Measurements from ENCODE around the gene NAV1.

The NAV1 gene

GRCh38 chr1:201560328-201561194 lies 21.6 kb downstream of the NAV1 start:
- Histone ChIP-seq H3K4me1 (ENCODE audit: control insufficient read depth, insufficient read depth, low read length) (peaks cover 20% of the 10 kb centered on the region), H3K9ac (ENCODE audit: low read length in 2 of 2) (no peak overlapping the region), H3K36me3 (ENCODE audit: control insufficient read depth in 2 of 2, insufficient read depth in 2 of 2, low read length in 2 of 2) (no peaks in the 10 kb centered on the region), H3K4me3 (ENCODE audit: low read length in 2 of 2) (no peak overlapping the region), H3K9me3 (ENCODE audit: control insufficient read depth in 2 of 2, low read length in 2 of 2) (no peaks in the 10 kb centered on the region), H3K27ac (ENCODE audit: low read length) (no peak overlapping the region), H3K27me3 (ENCODE audit: control insufficient read depth in 1 of 2, insufficient read depth in 2 of 2, low read length in 2 of 2) (no peaks in the 10 kb centered on the region)

GRCh38 chr1:201561195-201561564 lies 22.3 kb downstream of the NAV1 start:
- Histone ChIP-seq H3K4me3 (ENCODE audit: low read length in 2 of 2) (no peak overlapping the region), H3K27me3 (ENCODE audit: control insufficient read depth in 1 of 2, insufficient read depth in 2 of 2, low read length in 2 of 2) (no peaks in the 10 kb centered on the region), H3K9ac (ENCODE audit: low read length in 2 of 2) (no peak overlapping the region), H3K36me3 (ENCODE audit: control insufficient read depth in 2 of 2, insufficient read depth in 2 of 2, low read length in 2 of 2) (no peaks in the 10 kb centered on the region), H3K9me3 (ENCODE audit: control insufficient read depth in 2 of 2, low read length in 2 of 2) (no peaks in the 10 kb centered on the region), H3K27ac (ENCODE audit: low read length) (no peak overlapping the region), H3K4me1 (ENCODE audit: control insufficient read depth, insufficient read depth, low read length) (peaks cover 20% of the 10 kb centered on the region)

GRCh38 chr1:201561601-201562000 lies 22.7 kb downstream of the NAV1 start:
- Histone ChIP-seq H3K4me3 (ENCODE audit: low read length in 2 of 2) (no peak overlapping the region), H3K36me3 (ENCODE audit: control insufficient read depth in 2 of 2, insufficient read depth in 2 of 2, low read length in 2 of 2) (no peaks in the 10 kb centered on the region), H3K9me3 (ENCODE audit: control insufficient read depth in 2 of 2, low read length in 2 of 2) (no peaks in the 10 kb centered on the region), H3K9ac (ENCODE audit: low read length in 2 of 2) (no peak overlapping the region), H3K27me3 (ENCODE audit: control insufficient read depth in 1 of 2, insufficient read depth in 2 of 2, low read length in 2 of 2) (no peaks in the 10 kb centered on the region), H3K4me1 (ENCODE audit: control insufficient read depth, insufficient read depth, low read length) (peaks cover 20% of the 10 kb centered on the region), H3K27ac (ENCODE audit: low read length) (no peak overlapping the region)

GRCh38 chr1:201562257-201562656 lies 23.3 kb downstream of the NAV1 start:
- H3K9me3 ChIP-seq (ENCODE audit: control insufficient read depth in 2 of 2, low read length in 2 of 2): no peaks in the 10 kb centered on the region
- no peak overlapping the region for H3K27ac ChIP-seq (ENCODE audit: low read length)
- no peak overlapping the region for H3K4me3 ChIP-seq (ENCODE audit: low read length in 2 of 2)
- H3K36me3 ChIP-seq (ENCODE audit: control insufficient read depth in 2 of 2, insufficient read depth in 2 of 2, low read length in 2 of 2): no peaks in the 10 kb centered on the region
- peaks cover 20% of the 10 kb centered on the region for H3K4me1 ChIP-seq (ENCODE audit: control insufficient read depth, insufficient read depth, low read length)
- peak overlapping the region in 1 of 2 donors; percentile 6 for H3K9ac ChIP-seq (ENCODE audit: low read length in 2 of 2)
- no peaks in the 10 kb centered on the region for H3K27me3 ChIP-seq (ENCODE audit: control insufficient read depth in 1 of 2, insufficient read depth in 2 of 2, low read length in 2 of 2)

DNA sequence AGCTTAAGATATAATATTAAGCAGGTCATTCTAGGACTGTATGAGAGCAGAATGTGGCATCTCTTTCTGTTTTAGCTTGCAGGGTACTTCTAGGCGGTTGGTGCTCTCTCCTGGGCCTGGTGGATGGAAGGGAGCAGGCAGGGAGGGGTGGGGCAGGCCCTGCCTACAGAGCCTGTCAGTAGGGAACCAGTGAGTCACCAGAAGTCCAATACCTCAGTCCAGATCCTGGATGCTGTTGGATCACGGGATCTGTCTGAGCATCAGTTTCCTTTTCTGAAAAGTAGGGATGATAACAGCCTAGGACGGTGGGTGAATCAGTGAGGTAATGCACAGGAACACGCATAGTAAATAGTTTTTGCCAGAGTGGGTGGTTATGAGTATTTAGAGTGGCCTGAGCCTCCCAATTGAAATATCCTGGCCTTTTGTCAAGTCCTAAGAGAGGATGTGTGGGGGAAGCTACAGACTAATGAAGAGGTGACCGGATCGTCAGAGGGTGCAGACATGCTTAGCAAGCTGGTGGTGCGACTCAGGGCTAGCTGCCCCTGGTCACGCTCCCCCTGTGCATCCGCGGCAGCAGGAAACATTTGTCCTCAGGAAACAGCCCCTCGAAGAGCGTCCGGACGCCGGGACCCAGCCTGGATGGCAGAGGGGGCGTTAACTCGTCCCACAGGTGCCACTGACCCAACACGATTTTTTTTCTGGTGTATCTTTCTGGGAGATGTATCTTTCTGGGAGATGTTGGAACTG lies 23.9 kb downstream of the NAV1 start:
- Histone ChIP-seq H3K36me3 (ENCODE audit: control insufficient read depth in 2 of 2, insufficient read depth in 2 of 2, low read length in 2 of 2) (no peaks in the 10 kb centered on the region), H3K9ac (ENCODE audit: low read length in 2 of 2) (peak overlapping the region in 1 of 2 donors; percentile 6), H3K4me3 (ENCODE audit: low read length in 2 of 2) (no peak overlapping the region), H3K27me3 (ENCODE audit: control insufficient read depth in 1 of 2, insufficient read depth in 2 of 2, low read length in 2 of 2) (no peaks in the 10 kb centered on the region), H3K27ac (ENCODE audit: low read length) (no peak overlapping the region), H3K4me1 (ENCODE audit: control insufficient read depth, insufficient read depth, low read length) (peaks cover 20% of the 10 kb centered on the region), H3K9me3 (ENCODE audit: control insufficient read depth in 2 of 2, low read length in 2 of 2) (no peaks in the 10 kb centered on the region)

GRCh38 chr1:201563406-201563780 lies 24.5 kb downstream of the NAV1 start:
- Histone ChIP-seq H3K36me3 (ENCODE audit: control insufficient read depth in 2 of 2, insufficient read depth in 2 of 2, low read length in 2 of 2) (no peaks in the 10 kb centered on the region), H3K9ac (ENCODE audit: low read length in 2 of 2) (no peak overlapping the region), H3K9me3 (ENCODE audit: control insufficient read depth in 2 of 2, low read length in 2 of 2) (no peaks in the 10 kb centered on the region), H3K27me3 (ENCODE audit: control insufficient read depth in 1 of 2, insufficient read depth in 2 of 2, low read length in 2 of 2) (no peaks in the 10 kb centered on the region), H3K27ac (ENCODE audit: low read length) (no peak overlapping the region), H3K4me1 (ENCODE audit: control insufficient read depth, insufficient read depth, low read length) (peaks cover 20% of the 10 kb centered on the region), H3K4me3 (ENCODE audit: low read length in 2 of 2) (no peak overlapping the region)

DNA sequence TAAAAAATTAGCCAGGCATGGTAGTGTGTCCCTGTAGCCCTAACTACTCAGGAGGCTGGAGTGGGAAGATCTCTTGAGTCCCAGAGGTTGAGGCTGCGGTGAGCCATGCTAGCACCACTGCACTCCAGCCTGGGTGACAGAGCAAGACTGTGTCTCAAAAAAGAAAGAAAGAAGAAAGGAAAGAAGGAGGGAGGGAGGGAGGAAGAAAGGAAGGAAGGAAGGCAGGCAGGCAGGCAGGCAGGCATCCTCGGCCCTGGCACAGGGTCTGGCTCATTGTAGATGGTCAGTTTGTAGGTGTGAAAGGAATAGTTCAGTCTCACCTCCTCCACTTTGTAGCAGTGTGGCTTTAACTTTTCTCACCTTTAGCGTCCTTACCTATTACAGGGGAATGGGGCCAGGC lies 25.0 kb downstream of the NAV1 start:
- no peaks in the 10 kb centered on the region for H3K27me3 ChIP-seq (ENCODE audit: control insufficient read depth in 1 of 2, insufficient read depth in 2 of 2, low read length in 2 of 2)
- peaks cover 20% of the 10 kb centered on the region for H3K4me1 ChIP-seq (ENCODE audit: control insufficient read depth, insufficient read depth, low read length)
- no peaks in the 10 kb centered on the region for H3K9me3 ChIP-seq (ENCODE audit: control insufficient read depth in 2 of 2, low read length in 2 of 2)
- H3K9ac ChIP-seq (ENCODE audit: low read length in 2 of 2): no peak overlapping the region
- H3K4me3 ChIP-seq (ENCODE audit: low read length in 2 of 2): no peak overlapping the region
- H3K36me3 ChIP-seq (ENCODE audit: control insufficient read depth in 2 of 2, insufficient read depth in 2 of 2, low read length in 2 of 2): no peaks in the 10 kb centered on the region
- no peak overlapping the region for H3K27ac ChIP-seq (ENCODE audit: low read length)

DNA sequence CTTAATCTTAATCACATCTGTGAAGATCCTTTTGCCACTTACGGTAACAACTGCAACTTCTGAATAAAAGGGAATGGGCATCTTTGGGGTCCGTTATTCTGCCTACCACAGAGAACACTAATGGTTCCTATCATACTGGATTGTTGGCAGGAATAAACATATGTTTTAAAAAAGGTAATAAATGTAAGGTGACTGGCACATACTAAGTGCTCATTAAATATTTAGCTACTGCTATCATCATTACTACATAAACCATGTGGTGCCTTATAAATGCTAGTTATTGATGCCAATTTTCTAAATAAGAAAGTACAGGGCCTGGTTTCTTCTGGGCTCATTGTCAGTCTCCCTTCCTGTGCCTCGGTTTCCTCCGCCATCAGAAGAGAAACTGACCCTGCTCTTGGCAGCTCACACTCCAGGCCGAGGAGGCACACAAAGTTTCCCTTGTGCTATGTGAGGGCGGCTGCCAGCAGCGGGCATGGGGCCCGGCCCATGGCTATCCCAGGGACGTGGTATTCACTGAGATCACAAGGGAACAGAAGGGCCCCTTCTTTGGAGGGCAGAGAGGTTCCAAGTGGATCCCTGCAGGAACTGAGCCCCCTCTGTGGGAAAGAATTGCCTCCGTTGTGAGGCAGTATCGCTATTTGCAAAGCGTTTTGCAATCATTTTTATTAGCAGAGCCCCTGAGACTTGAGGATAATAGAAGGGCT lies 26.2 kb downstream of the NAV1 start:
- Histone ChIP-seq H3K9ac (ENCODE audit: low read length in 2 of 2) (no peak overlapping the region), H3K4me1 (ENCODE audit: control insufficient read depth, insufficient read depth, low read length) (peaks cover 11% of the 10 kb centered on the region), H3K36me3 (ENCODE audit: control insufficient read depth in 2 of 2, insufficient read depth in 2 of 2, low read length in 2 of 2) (no peaks in the 10 kb centered on the region), H3K27me3 (ENCODE audit: control insufficient read depth in 1 of 2, insufficient read depth in 2 of 2, low read length in 2 of 2) (no peaks in the 10 kb centered on the region), H3K9me3 (ENCODE audit: control insufficient read depth in 2 of 2, low read length in 2 of 2) (no peaks in the 10 kb centered on the region), H3K4me3 (ENCODE audit: low read length in 2 of 2) (no peak overlapping the region), H3K27ac (ENCODE audit: low read length) (no peak overlapping the region)

GRCh38 chr1:201565771-201566528 lies 27.0 kb downstream of the NAV1 start:
- Histone ChIP-seq H3K27ac (ENCODE audit: low read length) (no peak overlapping the region), H3K4me3 (ENCODE audit: low read length in 2 of 2) (no peak overlapping the region)

DNA sequence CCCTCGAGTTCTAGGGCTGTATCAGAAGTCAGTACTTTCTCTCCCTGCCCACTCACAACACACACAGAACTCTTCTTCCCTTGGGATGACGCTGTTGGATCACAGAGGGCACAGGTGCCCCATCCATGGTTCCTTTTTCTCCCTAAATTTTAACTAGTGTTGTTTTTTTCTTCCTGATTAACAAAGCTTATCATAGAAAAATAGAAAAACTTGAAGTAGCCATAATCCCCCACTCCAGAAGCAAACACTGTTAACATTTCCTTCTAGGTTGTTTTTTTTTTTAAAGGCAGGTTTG lies 27.5 kb downstream of the NAV1 start:
- Histone ChIP-seq H3K9ac (ENCODE audit: low read length in 2 of 2) (no peak overlapping the region), H3K36me3 (ENCODE audit: control insufficient read depth in 2 of 2, insufficient read depth in 2 of 2, low read length in 2 of 2) (no peaks in the 10 kb centered on the region), H3K4me1 (ENCODE audit: control insufficient read depth, insufficient read depth, low read length) (peaks cover 9% of the 10 kb centered on the region), H3K27me3 (ENCODE audit: control insufficient read depth in 1 of 2, insufficient read depth in 2 of 2, low read length in 2 of 2) (no peaks in the 10 kb centered on the region), H3K9me3 (ENCODE audit: control insufficient read depth in 2 of 2, low read length in 2 of 2) (no peaks in the 10 kb centered on the region), H3K27ac (ENCODE audit: low read length) (no peak overlapping the region), H3K4me3 (ENCODE audit: low read length in 2 of 2) (no peak overlapping the region)

More at GRCh38 chr1:201565771-201566528, 27.0 kb downstream of the NAV1 start:
- Histone ChIP-seq H3K9ac (ENCODE audit: low read length in 2 of 2) (no peak overlapping the region), H3K9me3 (ENCODE audit: control insufficient read depth in 2 of 2, low read length in 2 of 2) (no peaks in the 10 kb centered on the region), H3K36me3 (ENCODE audit: control insufficient read depth in 2 of 2, insufficient read depth in 2 of 2, low read length in 2 of 2) (no peaks in the 10 kb centered on the region), H3K4me1 (ENCODE audit: control insufficient read depth, insufficient read depth, low read length) (peaks cover 9% of the 10 kb centered on the region), H3K27me3 (ENCODE audit: control insufficient read depth in 1 of 2, insufficient read depth in 2 of 2, low read length in 2 of 2) (no peaks in the 10 kb centered on the region)

Measured in stomach smooth muscle (tissue), 2 donors.